ENCODE results near the gene CBR1.

CBR1 gene

DNA sequence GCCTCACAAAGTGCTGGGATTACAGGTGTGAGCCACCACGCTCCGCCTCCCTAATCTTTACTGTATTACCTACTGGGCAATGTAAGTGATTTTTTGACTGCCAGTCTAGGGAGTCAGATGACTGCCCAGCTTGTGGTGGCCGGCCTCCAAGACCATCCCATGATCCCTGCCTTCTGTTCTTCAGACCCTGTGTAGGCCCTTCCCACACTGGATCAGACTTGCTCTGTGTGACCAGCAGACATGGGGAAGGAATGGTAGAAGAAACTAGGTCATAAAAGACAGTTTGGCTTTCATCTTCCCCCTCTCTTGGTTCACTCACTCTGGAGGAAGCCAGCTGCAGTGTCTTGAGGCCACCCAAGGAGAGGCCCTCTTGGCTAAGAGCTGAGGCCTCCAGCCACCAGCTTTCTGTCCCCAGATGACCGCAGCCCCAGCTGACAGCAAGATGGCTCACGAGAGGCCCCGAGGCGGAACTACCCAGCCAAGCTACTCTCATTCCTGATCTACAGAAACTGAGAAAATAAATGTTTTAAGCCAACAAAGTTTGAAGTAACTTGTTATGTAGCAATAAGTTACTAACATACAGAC lies 50.6 kb downstream of the CBR1 start:
- no peak for DNase-seq
